HG02870 (cell line): ENCODE measurements around the gene ZNF782.
"Not testable (repeated sequence)": the region's sequence is repeated elsewhere in the genome, so short reads cannot be mapped to it uniquely, and the experiment has no call there.

Experiments used
- ATAC-seq: cut with Tn5 transposase; IDR thresholded peaks from one replicate; pipeline ENCODE4 v1.9.1; 2021; ENCODE audit warnings: mild to moderate bottlenecking, moderate library complexity; ENCODE audit not compliant: unreplicated experiment

Gene ZNF782

GRCh38 chr9:96853781-96854650 lies at the start of gene ZNF782:
ZNF782 (minus strand) TSS chr9:96854514; CDS start chr9:96851961, 2,553 bp downstream.
- peak; percentile 84 for ATAC-seq

- ATAC-seq = not testable (repeated sequence)
Measured at GRCh38 chr9:96900010-96900409, 45.7 kb upstream of the ZNF782 start.

- ATAC-seq = no peak
Measured at GRCh38 chr9:96892131-96892530, 37.8 kb upstream of the ZNF782 start.

- ATAC-seq = no peak
Measured at GRCh38 chr9:96888591-96888990, 34.3 kb upstream of the ZNF782 start.

GRCh38 chr9:96885424-96885823 lies 31.1 kb upstream of the ZNF782 start:
- ATAC-seq = no peak

GRCh38 chr9:96884443-96884842 lies 30.1 kb upstream of the ZNF782 start:
- no peak for ATAC-seq

GRCh38 chr9:96883922-96884321 lies 29.6 kb upstream of the ZNF782 start:
- no peak for ATAC-seq

- ATAC-seq = no peak
Measured at GRCh38 chr9:96877269-96877668, 23.0 kb upstream of the ZNF782 start.

GRCh38 chr9:96875461-96876142 lies 21.3 kb upstream of the ZNF782 start:
- peak; percentile 43 for ATAC-seq

- ATAC-seq = peak; percentile 79
Measured at GRCh38 chr9:96874947-96875460, 20.7 kb upstream of the ZNF782 start.

GRCh38 chr9:96874201-96874785 lies 20.0 kb upstream of the ZNF782 start:
- ATAC-seq = no peak

GRCh38 chr9:96871176-96871575 lies 16.9 kb upstream of the ZNF782 start:
- no peak for ATAC-seq

GRCh38 chr9:96868709-96869108 lies 14.4 kb upstream of the ZNF782 start:
- ATAC-seq = no peak

- no peak for ATAC-seq
Measured at GRCh38 chr9:96867079-96867804, 12.9 kb upstream of the ZNF782 start.

GRCh38 chr9:96865240-96865639 lies 10.9 kb upstream of the ZNF782 start:
- ATAC-seq = not testable (repeated sequence)

- ATAC-seq = no peak
Measured at GRCh38 chr9:96859461-96860198, 5.3 kb upstream of the ZNF782 start.

GRCh38 chr9:96858670-96859069 lies 4.4 kb upstream of the ZNF782 start:
- ATAC-seq = no peak

GRCh38 chr9:96858018-96858573 lies 3.8 kb upstream of the ZNF782 start:
- ATAC-seq = no peak

GRCh38 chr9:96856363-96857286 lies 2.3 kb upstream of the ZNF782 start:
- peak; percentile 52 for ATAC-seq
